ENCODE results near the gene TLE1.
A peak's percentile ranks its signal among the peaks of the same experiment; 100 is the strongest.
"Not testable (repeated sequence)": the region's sequence is repeated elsewhere in the genome, so short reads cannot be mapped to it uniquely, and the experiment has no call there.

The TLE1 gene

GRCh38 chr9:81689343-81690175 lies at the start of gene TLE1:
TSS of gene TLE1 (minus strand) at chr9:81689547. CDS start at chr9:81688240, 1,307 bp downstream.
- peak within 1 kb of the TSS; percentile 20 for H3K9ac ChIP-seq (ENCODE audit: insufficient read length)
- no peaks in the 10 kb centered on the region for H3K36me3 ChIP-seq (ENCODE audit: insufficient read depth, low read length)
- H3K9me3 ChIP-seq (ENCODE audit: low read depth, low read length), result no peaks in the 10 kb centered on the region
- peak within 1 kb of the TSS; percentile 82 for H3K4me3 ChIP-seq
- H3K27ac ChIP-seq, result no peak within 1 kb of the TSS
- peak; percentile 72 for DNase-seq (ENCODE audit: low read depth, low spot score)
- TF ChIP-seq EZH2 (IDR thresholded peaks at IDR 0.05) (no peak), FOXP2 (optimal IDR thresholded peaks at IDR 0.05; ENCODE audit: control extremely low read depth, extremely low read length, insufficient read depth) (peak; percentile 39)

DNA sequence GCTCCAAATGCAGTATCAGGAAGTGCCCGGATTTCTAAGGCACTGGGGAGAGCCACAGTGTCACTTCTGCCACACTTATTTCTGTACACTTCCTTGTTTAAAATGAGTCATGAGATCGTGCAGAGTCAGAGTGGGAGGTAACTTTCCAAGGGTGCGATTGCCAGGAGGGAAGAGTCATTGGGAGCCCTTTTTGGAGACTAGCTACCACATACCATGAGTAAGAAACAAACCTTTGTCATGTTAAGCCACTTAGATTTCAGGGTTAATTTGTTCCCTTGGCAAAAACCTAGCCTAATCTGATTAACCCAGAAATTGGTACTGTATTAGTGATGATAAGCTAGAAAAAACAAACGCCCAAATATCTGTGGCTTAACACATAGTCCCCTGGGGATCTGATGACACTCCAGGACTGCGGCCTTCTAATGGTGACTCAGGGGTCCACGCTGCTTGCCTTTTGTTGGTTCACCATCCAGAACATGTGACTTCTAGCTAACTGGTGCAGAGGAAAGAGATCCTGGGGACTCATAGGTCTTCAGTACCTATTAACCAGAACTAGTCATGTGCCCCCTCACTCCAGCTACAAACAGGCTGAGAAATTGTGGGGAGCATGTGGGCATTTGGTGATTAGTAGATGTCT lies 48.6 kb upstream of the TLE1 start:
- Histone ChIP-seq H3K4me3 (no peak overlapping the region), H3K9me3 (ENCODE audit: low read depth, low read length) (no peaks in the 10 kb centered on the region), H3K36me3 (ENCODE audit: insufficient read depth, low read length) (no peaks in the 10 kb centered on the region), H3K27ac (no peak overlapping the region), H3K9ac (ENCODE audit: insufficient read length) (no peak overlapping the region)
- no peak for DNase-seq (ENCODE audit: low read depth, low spot score)
- TF ChIP-seq POLR2AphosphoS5 (IDR thresholded peaks at IDR 0.05; ENCODE audit: borderline replicate concordance, low read depth, low read length) (no peak), FOXP2 (optimal IDR thresholded peaks at IDR 0.05; ENCODE audit: control extremely low read depth, extremely low read length, insufficient read depth) (no peak), EZH2 (IDR thresholded peaks at IDR 0.05) (no peak)

- not testable (repeated sequence) for H3K27ac ChIP-seq; H3K4me3 ChIP-seq; DNase-seq (ENCODE audit: low read depth, low spot score); H3K9ac ChIP-seq (ENCODE audit: insufficient read length); H3K36me3 ChIP-seq (ENCODE audit: insufficient read depth, low read length); H3K9me3 ChIP-seq (ENCODE audit: low read depth, low read length)
These were observed 41.2 kb upstream of the TLE1 start for GRCh38 chr9:81730498-81730897.

GRCh38 chr9:81729135-81729534 lies 39.8 kb upstream of the TLE1 start:
- H3K36me3 ChIP-seq (ENCODE audit: insufficient read depth, low read length), result no peaks in the 10 kb centered on the region
- no peak overlapping the region for H3K27ac ChIP-seq
- H3K9ac ChIP-seq (ENCODE audit: insufficient read length), result no peak overlapping the region
- no peak for DNase-seq (ENCODE audit: low read depth, low spot score)
- TF ChIP-seq POLR2AphosphoS5 (IDR thresholded peaks at IDR 0.05; ENCODE audit: borderline replicate concordance, low read depth, low read length) (no peak), FOXP2 (optimal IDR thresholded peaks at IDR 0.05; ENCODE audit: control extremely low read depth, extremely low read length, insufficient read depth) (no peak)
- no peak overlapping the region for H3K4me3 ChIP-seq
- H3K9me3 ChIP-seq (ENCODE audit: low read depth, low read length), result no peaks in the 10 kb centered on the region

DNA sequence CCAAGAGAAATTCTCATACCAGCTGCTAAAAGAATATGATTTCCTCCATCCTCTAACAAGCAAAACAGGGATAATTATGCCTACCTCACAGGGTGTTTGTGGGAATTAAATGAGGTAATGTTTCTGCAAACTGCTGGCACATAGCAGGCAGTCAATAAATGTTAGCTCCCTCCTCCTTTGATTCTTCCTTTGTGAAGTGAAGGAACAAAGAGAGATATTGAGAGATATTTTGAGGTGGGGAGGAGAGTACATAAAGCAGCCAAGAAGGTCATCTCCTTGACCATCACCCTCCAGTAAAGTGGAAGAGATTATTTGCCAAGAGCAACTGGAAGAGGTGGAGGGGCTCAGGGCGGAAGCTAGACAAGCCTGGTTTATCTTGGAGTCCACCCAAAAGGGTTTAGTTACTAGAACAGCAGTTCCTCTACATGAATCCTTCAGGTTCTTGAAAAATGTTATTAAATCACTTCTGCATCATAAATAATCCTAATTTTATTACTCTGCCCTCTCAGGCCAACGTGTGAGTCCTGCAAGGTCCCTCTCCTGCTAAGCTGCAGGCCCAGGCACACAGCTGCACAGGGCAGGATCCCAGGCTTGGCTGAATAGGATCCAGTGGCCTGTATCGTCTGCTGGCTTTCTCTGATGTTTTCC lies 35.0 kb upstream of the TLE1 start:
- no peak overlapping the region for H3K4me3 ChIP-seq
- H3K27ac ChIP-seq, result no peak overlapping the region
- TF ChIP-seq POLR2AphosphoS5 (IDR thresholded peaks at IDR 0.05; ENCODE audit: borderline replicate concordance, low read depth, low read length), result no peak
- no peak for TF ChIP-seq FOXP2 (optimal IDR thresholded peaks at IDR 0.05; ENCODE audit: control extremely low read depth, extremely low read length, insufficient read depth)
- no peak for TF ChIP-seq EZH2 (IDR thresholded peaks at IDR 0.05)
- H3K36me3 ChIP-seq (ENCODE audit: insufficient read depth, low read length), result no peaks in the 10 kb centered on the region
- DNase-seq (ENCODE audit: low read depth, low spot score), result no peak
- H3K9me3 ChIP-seq (ENCODE audit: low read depth, low read length), result no peaks in the 10 kb centered on the region
- no peak overlapping the region for H3K9ac ChIP-seq (ENCODE audit: insufficient read length)

DNA sequence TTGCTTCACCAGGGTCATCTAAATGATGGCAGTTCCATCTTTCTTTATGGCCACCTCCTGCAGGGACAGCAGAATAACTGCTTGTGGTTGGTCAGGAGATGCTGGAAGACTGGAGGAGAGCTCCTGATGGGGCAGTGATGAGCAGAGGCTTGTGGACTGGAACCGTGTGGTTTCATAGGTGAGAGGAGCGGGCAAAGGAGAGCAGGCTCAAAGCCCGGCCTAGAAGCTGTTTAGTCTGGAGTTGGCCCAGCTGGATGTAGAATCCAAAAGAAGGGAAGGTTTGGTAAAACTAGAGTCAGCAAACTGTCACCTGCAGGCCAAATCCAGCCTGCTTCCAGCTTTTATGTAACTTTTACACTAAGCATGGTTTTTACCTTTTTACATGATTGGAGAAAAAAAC lies 32.9 kb upstream of the TLE1 start:
- TF ChIP-seq EZH2 (IDR thresholded peaks at IDR 0.05), result no peak
- Histone ChIP-seq H3K36me3 (ENCODE audit: insufficient read depth, low read length) (no peaks in the 10 kb centered on the region), H3K4me3 (no peak overlapping the region), H3K27ac (no peak overlapping the region), H3K9me3 (ENCODE audit: low read depth, low read length) (no peaks in the 10 kb centered on the region), H3K9ac (ENCODE audit: insufficient read length) (no peak overlapping the region)
- DNase-seq (ENCODE audit: low read depth, low spot score), result no peak

DNA sequence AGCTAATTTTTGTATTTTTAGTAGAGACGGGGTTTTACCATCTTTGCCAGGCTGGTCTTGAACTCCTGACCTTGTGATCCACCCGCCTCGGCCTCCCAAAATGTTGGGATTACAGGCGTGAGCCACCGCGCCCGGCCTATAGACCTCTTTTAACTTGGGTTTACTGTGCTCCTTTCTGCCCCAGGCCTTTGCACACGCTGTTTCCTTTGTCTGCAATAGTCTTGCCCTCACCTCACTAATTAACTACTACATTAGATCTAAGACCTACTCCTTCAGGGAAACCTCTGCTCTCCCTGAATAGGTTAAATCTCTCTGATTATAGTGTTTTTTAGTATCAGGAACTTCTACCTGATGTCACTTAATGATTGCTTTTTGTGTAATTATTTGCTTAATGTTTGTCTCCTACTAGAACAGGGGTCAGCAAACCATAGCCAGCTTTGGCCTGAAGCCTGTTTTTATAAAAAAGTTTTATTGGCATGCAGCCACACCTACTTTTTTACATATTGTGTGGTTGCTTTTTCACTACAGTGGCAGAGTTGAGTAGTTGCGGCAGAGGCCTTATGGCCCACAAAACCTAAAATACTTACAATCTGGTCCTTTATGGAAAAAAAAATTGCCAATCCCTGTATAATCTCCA lies 31.2 kb upstream of the TLE1 start:
- no peak overlapping the region for H3K4me3 ChIP-seq
- DNase-seq (ENCODE audit: low read depth, low spot score), result no peak
- no peaks in the 10 kb centered on the region for H3K9me3 ChIP-seq (ENCODE audit: low read depth, low read length)
- no peak overlapping the region for H3K9ac ChIP-seq (ENCODE audit: insufficient read length)
- no peak overlapping the region for H3K27ac ChIP-seq
- H3K36me3 ChIP-seq (ENCODE audit: insufficient read depth, low read length), result no peaks in the 10 kb centered on the region
- TF ChIP-seq POLR2AphosphoS5 (IDR thresholded peaks at IDR 0.05; ENCODE audit: borderline replicate concordance, low read depth, low read length), result no peak
- no peak for TF ChIP-seq FOXP2 (optimal IDR thresholded peaks at IDR 0.05; ENCODE audit: control extremely low read depth, extremely low read length, insufficient read depth)
- TF ChIP-seq EZH2 (IDR thresholded peaks at IDR 0.05), result no peak

GRCh38 chr9:81719972-81720371 lies 30.6 kb upstream of the TLE1 start:
- no peak overlapping the region for H3K27ac ChIP-seq
- H3K9me3 ChIP-seq (ENCODE audit: low read depth, low read length), result no peaks in the 10 kb centered on the region
- no peaks in the 10 kb centered on the region for H3K36me3 ChIP-seq (ENCODE audit: insufficient read depth, low read length)
- H3K9ac ChIP-seq (ENCODE audit: insufficient read length), result no peak overlapping the region
- no peak for DNase-seq (ENCODE audit: low read depth, low spot score)
- H3K4me3 ChIP-seq, result no peak overlapping the region
- no peak for TF ChIP-seq FOXP2 (optimal IDR thresholded peaks at IDR 0.05; ENCODE audit: control extremely low read depth, extremely low read length, insufficient read depth)
- TF ChIP-seq EZH2 (IDR thresholded peaks at IDR 0.05), result no peak
- TF ChIP-seq POLR2AphosphoS5 (IDR thresholded peaks at IDR 0.05; ENCODE audit: borderline replicate concordance, low read depth, low read length), result no peak
